ENCODE results near the gene PPP4R1.

Gene PPP4R1

GRCh38 chr18:9558387-9559064, 55.8 kb downstream of the PPP4R1 start:
- no peak overlapping the region for H3K4me3 ChIP-seq (ENCODE audit: low read depth, low read length)
- TF ChIP-seq MYC (IDR thresholded peaks at IDR 0.05; ENCODE audit: low read depth, low read length), result no peak
- TF ChIP-seq MAX (IDR thresholded peaks at IDR 0.05; ENCODE audit: low read depth, low read length), result no peak
- no peak for TF ChIP-seq POLR2A (IDR thresholded peaks at IDR 0.05; ENCODE audit: extremely low read depth, insufficient read length)
- TF ChIP-seq CTCF (IDR thresholded peaks at IDR 0.05; ENCODE audit: low read depth, low read length), result no peak
- no peak for DNase-seq (ENCODE audit: low read depth)

GRCh38 chr18:9557250-9557943, 57.0 kb downstream of the PPP4R1 start:
- no peak overlapping the region for H3K4me3 ChIP-seq (ENCODE audit: low read depth, low read length)
- TF ChIP-seq POLR2A (IDR thresholded peaks at IDR 0.05; ENCODE audit: extremely low read depth, insufficient read length), result no peak
- TF ChIP-seq MYC (IDR thresholded peaks at IDR 0.05; ENCODE audit: low read depth, low read length), result no peak
- no peak for TF ChIP-seq CTCF (IDR thresholded peaks at IDR 0.05; ENCODE audit: low read depth, low read length)
- TF ChIP-seq MAX (IDR thresholded peaks at IDR 0.05; ENCODE audit: low read depth, low read length), result no peak
- DNase-seq (ENCODE audit: low read depth), result no peak

- no peak for DNase-seq (ENCODE audit: low read depth)
- no peak overlapping the region for H3K4me3 ChIP-seq (ENCODE audit: low read depth, low read length)
- TF ChIP-seq MAX (IDR thresholded peaks at IDR 0.05; ENCODE audit: low read depth, low read length) (no peak), CTCF (IDR thresholded peaks at IDR 0.05; ENCODE audit: low read depth, low read length) (no peak), POLR2A (IDR thresholded peaks at IDR 0.05; ENCODE audit: extremely low read depth, insufficient read length) (no peak), MYC (IDR thresholded peaks at IDR 0.05; ENCODE audit: low read depth, low read length) (no peak)
These were observed 61.7 kb downstream of the PPP4R1 start for GRCh38 chr18:9552616-9553015.

GRCh38 chr18:9552191-9552590, 62.2 kb downstream of the PPP4R1 start:
- H3K4me3 ChIP-seq (ENCODE audit: low read depth, low read length), result no peak overlapping the region
- no peak for TF ChIP-seq CTCF (IDR thresholded peaks at IDR 0.05; ENCODE audit: low read depth, low read length)
- TF ChIP-seq MAX (IDR thresholded peaks at IDR 0.05; ENCODE audit: low read depth, low read length), result no peak
- TF ChIP-seq MYC (IDR thresholded peaks at IDR 0.05; ENCODE audit: low read depth, low read length), result no peak
- DNase-seq (ENCODE audit: low read depth), result no peak

GRCh38 chr18:9550429-9550828, 63.9 kb downstream of the PPP4R1 start:
- no peak for DNase-seq (ENCODE audit: low read depth)
- no peak overlapping the region for H3K4me3 ChIP-seq (ENCODE audit: low read depth, low read length)
- no peak for TF ChIP-seq MYC (IDR thresholded peaks at IDR 0.05; ENCODE audit: low read depth, low read length)
- TF ChIP-seq POLR2A (IDR thresholded peaks at IDR 0.05; ENCODE audit: extremely low read depth, insufficient read length), result no peak
- no peak for TF ChIP-seq MAX (IDR thresholded peaks at IDR 0.05; ENCODE audit: low read depth, low read length)

GRCh38 chr18:9549405-9549804, 65.0 kb downstream of the PPP4R1 start:
- no peak for DNase-seq (ENCODE audit: low read depth)
- H3K4me3 ChIP-seq (ENCODE audit: low read depth, low read length), result no peak overlapping the region
- peak; percentile 8 for TF ChIP-seq CTCF (IDR thresholded peaks at IDR 0.05; ENCODE audit: low read depth, low read length)
- no peak for TF ChIP-seq MYC (IDR thresholded peaks at IDR 0.05; ENCODE audit: low read depth, low read length)

All from NB4 (cell line).